IPS DF 4.7 (cell line): ENCODE measurements around the gene EIF3C.
"Not testable (repeated sequence)": the region's sequence is repeated elsewhere in the genome, so short reads cannot be mapped to it uniquely, and the experiment has no call there.

Experiments used
- DNase-seq: peaks from one replicate; pipeline ENCODE4 v3.0.0-alpha.2; 2013; ENCODE audit warnings: low spot score; ENCODE audit errors: extremely low read depth

The EIF3C gene

GRCh38 chr16:28749997-28750465, 38.8 kb downstream of the EIF3C start:
- DNase-seq, result not testable (repeated sequence)

- not testable (repeated sequence) for DNase-seq
These were observed 39.3 kb downstream of the EIF3C start for GRCh38 chr16:28750469-28751067.

- DNase-seq, result not testable (repeated sequence)
These were observed 40.2 kb downstream of the EIF3C start, which contains the start of gene NPIPB9 for GRCh38 chr16:28751487-28751886. TSS of gene NPIPB9 (plus strand) at chr16:28751787.

GRCh38 chr16:28781697-28782096, 70.4 kb downstream of the EIF3C start:
- DNase-seq, result not testable (repeated sequence)

GRCh38 chr16:28782357-28782756, 71.1 kb downstream of the EIF3C start:
- not testable (repeated sequence) for DNase-seq
